SU-DHL-6 (cell line): ENCODE measurements around the gene DET1.

Source experiments
- CTCF ChIP-seq: fragments of 200-600 bp; sonication (generic); IDR thresholded peaks from one replicate; pipeline ENCODE4 v1.5.1; 2017; ENCODE audit warnings: antibody characterized with exemption, mild to moderate bottlenecking, low read length, moderate library complexity; ENCODE audit not compliant: insufficient read depth, poor library complexity, severe bottlenecking
- EZH2phosphoT487 ChIP-seq: fragments of 200-600 bp; sonication (generic), shearing (Covaris generic); conservative IDR thresholded peaks from 2 replicates; pipeline ENCODE4 v1.6.1; 2018; ENCODE audit warnings: mild to moderate bottlenecking, antibody characterized with exemption, low read length, moderate library complexity, mixed read lengths

GRCh38 chr15:88509321-88509720 lies 37.2 kb downstream of the DET1 start:
- TF ChIP-seq CTCF (no peak), EZH2phosphoT487 (no peak)
